HCT116 (cell line): ENCODE data around the gene SNRNP27. TPM values are rescaled to one million over a fixed set of nuclear protein-coding genes. Genes with fewer than 3 reads are reported as not detected.
A peak's percentile ranks its signal among the peaks of the same experiment; 100 is the strongest.

Source experiments
- ATAC-seq: fragments of 200-7000 bp; cut with Tn5 transposase; 2 replicates; pipeline ENCODE4 v1.9.1; 2020; ENCODE audit warnings: mild to moderate bottlenecking, moderate library complexity
- BruUV-seq: library from RNA; stranded (reverse); fragments of 400-500 nt; replicated peaks from 2 replicates; lab custom pipeline; 2021; lab: Mats Ljungman, UMichigan
- CTCF ChIA-PET: fragments of 300-600 bp; sonication (Branson Sonifier 250); formaldehyde crosslinking; loops from one replicate; lab custom pipeline; 2021; ENCODE audit warnings: antibody characterized with exemption; lab: Charles Lee
- POLR2A ChIA-PET: fragments of 300-600, 350-600 bp; sonication (Branson Sonifier 250); formaldehyde crosslinking; loops from one replicate; lab custom pipeline; 2021; ENCODE audit warnings: antibody characterized with exemption; lab: Charles Lee
- RAD21 ChIA-PET, 2 experiments: fragments of 300-600 bp; sonication (Branson Sonifier 250); formaldehyde crosslinking; loops; one replicate each; lab custom pipeline; 2023; ENCODE audit warnings: low total read pairs in 2 of 2; ENCODE audit not compliant: uncharacterized antibody in 2 of 2, unreplicated experiment in 2 of 2, low non-redundant PET in 1 of 2; lab: Charles Lee
- DNase-seq: peaks from one replicate; pipeline ENCODE4 v3.0.0-alpha.2; 2010; ENCODE audit warnings: low read depth, low spot score
- H2AFZ ChIP-seq: fragments of 200-600 bp; shearing (Covaris generic), sonication (generic); 2 replicates; pipeline ENCODE4 v1.6.1; 2017; ENCODE audit warnings: low read depth, mixed run types, mixed read lengths, antibody characterized with exemption, low read length; ENCODE audit not compliant: poor library complexity, severe bottlenecking
- H3K27ac ChIP-seq: 2 replicates; pipeline ENCODE4 v1.5.1; 2012; ENCODE audit warnings: low read depth, low read length
- H3K27me3 ChIP-seq: fragments of 200-600 bp; sonication (generic); 2 replicates; pipeline ENCODE4 v1.6.1; 2016; ENCODE audit warnings: mixed run types, low read length, mixed read lengths; ENCODE audit not compliant: insufficient read depth
- H3K36me3 ChIP-seq, 2 experiments: fragments of 200-500 bp in 1 of 2; fragments of 200-600 bp in 1 of 2; sonication (Bioruptor generic) in 1 of 2; sonication (generic) in 1 of 2; 2 replicates each; pipeline versions ENCODE4 v1.5.1 to v1.6.1; 2014 to 2016; ENCODE audit warnings: low read length in 2 of 2, inconsistent platforms in 1 of 2, mixed read lengths in 1 of 2, mixed run types in 1 of 2; ENCODE audit not compliant: insufficient read depth in 2 of 2, control insufficient read depth in 1 of 2
- H3K4me1 ChIP-seq, 2 experiments: fragments of 200-600 bp in 1 of 2; sonication (generic) in 1 of 2; 2 replicates each; pipeline versions ENCODE4 v1.5.1 to v1.6.1; 2012 to 2017; ENCODE audit warnings: low read length in 2 of 2, inconsistent platforms in 1 of 2, mild to moderate bottlenecking in 1 of 2, mixed read lengths in 1 of 2, mixed run types in 1 of 2, moderate library complexity in 1 of 2; ENCODE audit not compliant: insufficient read depth in 2 of 2, control insufficient read depth in 1 of 2
- H3K4me2 ChIP-seq: fragments of 200-600 bp; sonication (generic); 2 replicates; pipeline ENCODE4 v1.6.1; 2017; ENCODE audit warnings: mixed run types, low read length, mixed read lengths
- H3K4me3 ChIP-seq, 2 experiments: fragments of 200-600 bp in 1 of 2; sonication (generic) in 1 of 2; replicated peaks in 1 of 2; 2 replicates each; pipeline ENCODE4 v1.5.1; 2011 to 2016; ENCODE audit warnings: low read length in 2 of 2, control low read depth in 1 of 2, low read depth in 1 of 2, mild to moderate bottlenecking in 1 of 2, mixed read lengths in 1 of 2, mixed run types in 1 of 2
- H3K79me2 ChIP-seq: fragments of 200-600 bp; sonication (generic); 2 replicates; pipeline ENCODE4 v1.6.1; 2017; ENCODE audit warnings: mild to moderate bottlenecking, mixed run types, low read length, moderate library complexity, mixed read lengths; ENCODE audit not compliant: insufficient read depth
- H3K9ac ChIP-seq: fragments of 200-600 bp; sonication (generic); 2 replicates; pipeline ENCODE4 v1.6.1; 2016; ENCODE audit warnings: low read length, mixed read lengths
- H3K9me2 ChIP-seq: fragments of 200-600 bp; sonication (generic), shearing (Covaris generic); 2 replicates; pipeline ENCODE4 v1.6.1; 2017; ENCODE audit warnings: mixed run types, mild to moderate bottlenecking, moderate library complexity; ENCODE audit not compliant: insufficient read depth
- H3K9me3 ChIP-seq, 2 experiments: fragments of 200-500 bp in 1 of 2; fragments of 200-600 bp in 1 of 2; sonication (Bioruptor generic) in 1 of 2; sonication (generic) in 1 of 2; 2 replicates each; pipeline ENCODE4 v1.6.1; 2014 to 2017; ENCODE audit warnings: low read length in 2 of 2, mixed read lengths in 2 of 2, inconsistent platforms in 1 of 2, low read depth in 1 of 2, mild to moderate bottlenecking in 1 of 2, mixed run types in 1 of 2, moderate library complexity in 1 of 2; ENCODE audit not compliant: control insufficient read depth in 1 of 2, insufficient read depth in 1 of 2
- H4K20me1 ChIP-seq: fragments of 200-600 bp; sonication (generic), shearing (Covaris generic); 2 replicates; pipeline ENCODE4 v1.6.1; 2017; ENCODE audit warnings: mixed run types, mild to moderate bottlenecking, moderate library complexity; ENCODE audit not compliant: insufficient read depth
- CBX3 ChIP-seq: IDR thresholded peaks from 2 replicates; pipeline ENCODE4 v1.6.1; 2012; ENCODE audit warnings: low read depth
- CEBPB ChIP-seq: IDR thresholded peaks from 2 replicates; pipeline ENCODE4 v1.6.1; 2012; ENCODE audit warnings: low read depth
- FOSL1 ChIP-seq: IDR thresholded peaks from 2 replicates; pipeline ENCODE4 v1.6.1; 2012; ENCODE audit warnings: low read depth
- JUND ChIP-seq: IDR thresholded peaks from 2 replicates; pipeline ENCODE4 v1.6.1; 2012
- MAX ChIP-seq: IDR thresholded peaks from 2 replicates; pipeline ENCODE4 v1.6.1; 2012
- REST ChIP-seq: IDR thresholded peaks from 2 replicates; pipeline ENCODE4 v1.6.1; 2012; ENCODE audit warnings: low read depth
- SP1 ChIP-seq: IDR thresholded peaks from 2 replicates; pipeline ENCODE4 v1.6.1; 2012; ENCODE audit warnings: low read depth
- intact Hi-C: fragments of 100-400 bp; cut with micrococcal nuclease; formaldehyde crosslinking; loops from 2 replicates; pipeline ENCODE4 v1.10.0; 2022
- total RNA-seq: library from RNA; stranded (reverse); gene quantifications from one replicate; pipeline ENCODE4 v1.2.1, GENCODE V29; 2021; ENCODE audit not compliant: unreplicated experiment

Gene SNRNP27
- total RNA-seq, 1 experiment from 2014 or later, result 44.4 TPM

GRCh38 chr2:69946351-69947324 is 52.9 kb downstream of the SNRNP27 start:
- Histone ChIP-seq H3K4me2 (peak overlapping the region; percentile 68), H3K4me1 (peaks cover 19 to 32% of the 10 kb centered on the region in 2 experiments), H3K27ac (peak overlapping the region; percentile 15), H4K20me1 (no peaks in the 10 kb centered on the region), H3K4me3 (peak overlapping the region in 1 of 2 experiments; percentile 17; a peak in 2 of 4 replicates), H3K27me3 (no peaks in the 10 kb centered on the region), H3K9me2 (no peaks in the 10 kb centered on the region), H3K79me2 (no peaks in the 10 kb centered on the region), H3K36me3 (no peaks in the 10 kb centered on the region), H3K9me3 (no peaks in the 10 kb centered on the region), H2AFZ (peak overlapping the region; percentile 46), H3K9ac (peak overlapping the region; percentile 33)
- ATAC-seq (peak; percentile 80), DNase-seq (peak; percentile 34)
- intact Hi-C loops, result no loop called here
- POLR2A ChIA-PET, result interaction anchor here (1.1 kb wide), 2 partner anchors 32 to 311 kb away, joined by 3 read pairs; partner anchors contain the start of gene MXD1
- BruUV-seq, result no TSS peak
- RAD21 ChIA-PET, result no interaction called here
- CTCF ChIA-PET, result interaction anchor here (1.3 kb wide), 1 partner anchor 222 kb away, joined by 4 read pairs; no protein-coding TSS in a partner anchor
- TF ChIP-seq REST (no peak), CBX3 (no peak), JUND (peak; percentile 61; the same call in 1 of the 2 replicates), FOSL1 (peak; percentile 74), SP1 (peak; percentile 76), CEBPB (no peak), MAX (peak; percentile 19; the same call in 1 of the 2 replicates)
